ENCODE results near the gene OR6B2. TPM values are rescaled to one million over a fixed set of nuclear protein-coding genes. Genes with fewer than 3 reads are reported as not detected.

The OR6B2 gene
- total RNA-seq, 8 experiments from 2014 or later = 0.18 to 0.56 (median 0.32) TPM; not detected in 4

- Histone ChIP-seq H3K4me1 (replicated peaks in 1 of 2) (no peaks in the 10 kb centered on the region), H3K27ac (no peak overlapping the region), H3K4me3 (no peak overlapping the region)
- peak in 1 of 8 experiments; percentile 32 for ATAC-seq (replicated peaks in 6 of 8)
- in situ Hi-C loops (cut with MboI; ENCODE audit: low pct_unique_long_range_greater_than_20kb in 2 of 9, low sequenced_read_pairs in 9 of 9, unreplicated experiment in 9 of 9) = no loop called here
- 0 to 88% (median 48%) methylated on average over 1 to 6 of the region's 14 CpGs; no CpG with 5 or more reads in 2 of the 10 experiments for WGBS, 10 experiments
These were observed 2.4 kb upstream of the OR6B2 start for GRCh38 chr2:240032406-240033329.

- peak overlapping the region; percentile 48 to 95 (median 67) for H3K4me3 ChIP-seq
- peak; percentile 15 to 27 (median 22) for ATAC-seq (replicated peaks in 6 of 8)
- in situ Hi-C loops (cut with MboI; ENCODE audit: low pct_unique_long_range_greater_than_20kb in 2 of 9, low sequenced_read_pairs in 9 of 9, unreplicated experiment in 9 of 9) = no loop called here
- WGBS, 10 experiments = 0 to 4% (median 0%) methylated on average over 1 to 5 of the region's 22 CpGs; no CpG with 5 or more reads in 3 of the 10 experiments
- H3K27ac ChIP-seq = peak overlapping the region; percentile 91 to 92
- peaks cover 8 to 11% of the 10 kb centered on the region in 2 donors for H3K4me1 ChIP-seq (replicated peaks in 1 of 2)
These were observed 5.5 kb downstream of the OR6B2 start for GRCh38 chr2:240024766-240025165.

- peaks cover 8 to 11% of the 10 kb centered on the region in 2 donors for H3K4me1 ChIP-seq (replicated peaks in 1 of 2)
- no peak overlapping the region for H3K27ac ChIP-seq
- WGBS, 10 experiments = 51 to 99% (median 70%) methylated on average over 4 to 9 of the region's 9 CpGs
- in situ Hi-C loops (cut with MboI; ENCODE audit: low pct_unique_long_range_greater_than_20kb in 2 of 9, low sequenced_read_pairs in 9 of 9, unreplicated experiment in 9 of 9) = no loop called here
- ATAC-seq (replicated peaks in 6 of 8) = no peak
- peak overlapping the region in 4 of 5 donors; percentile 48 to 95 (median 78) for H3K4me3 ChIP-seq
These were observed 6.4 kb downstream of the OR6B2 start for GRCh38 chr2:240023792-240024191.

GRCh38 chr2:240021488-240022104, 8.6 kb downstream of the OR6B2 start:
- peak in 6 of 8 experiments; percentile 12 to 33 (median 16) for ATAC-seq (replicated peaks in 6 of 8)
- Histone ChIP-seq H3K27ac (no peak overlapping the region), H3K4me1 (replicated peaks in 1 of 2) (peaks cover 8 to 11% of the 10 kb centered on the region in 2 donors), H3K4me3 (no peak overlapping the region)
- 14 to 100% (median 45%) methylated on average over 1 to 7 of the region's 9 CpGs for WGBS, 10 experiments
- in situ Hi-C loops (cut with MboI; ENCODE audit: low pct_unique_long_range_greater_than_20kb in 2 of 9, low sequenced_read_pairs in 9 of 9, unreplicated experiment in 9 of 9) = no loop called here

- WGBS, 10 experiments = 83 to 100% (median 94%) methylated on average over 1 to 11 of the region's 11 CpGs; no CpG with 5 or more reads in 3 of the 10 experiments
These were observed 12.0 kb downstream of the OR6B2 start for GRCh38 chr2:240018071-240018750.

GRCh38 chr2:240014327-240014726, 15.9 kb downstream of the OR6B2 start:
- in situ Hi-C loops (cut with MboI; ENCODE audit: low pct_unique_long_range_greater_than_20kb in 2 of 9, low sequenced_read_pairs in 9 of 9, unreplicated experiment in 9 of 9) = no loop called here
- Histone ChIP-seq H3K4me3 (no peak overlapping the region), H3K4me1 (replicated peaks in 1 of 2) (no peaks in the 10 kb centered on the region), H3K27ac (no peak overlapping the region)
- 80 to 100% (median 100%) methylated on average over 1 to 5 of the region's 9 CpGs; no CpG with 5 or more reads in 2 of the 10 experiments for WGBS, 10 experiments
- no peak for ATAC-seq (replicated peaks in 6 of 8)

More at GRCh38 chr2:240018071-240018750, 12.0 kb downstream of the OR6B2 start:
- Histone ChIP-seq H3K27ac (no peak overlapping the region), H3K4me3 (no peak overlapping the region), H3K4me1 (replicated peaks in 1 of 2) (peaks cover 0 to under 1% of the 10 kb centered on the region in 2 donors)
- in situ Hi-C loops (cut with MboI; ENCODE audit: low pct_unique_long_range_greater_than_20kb in 2 of 9, low sequenced_read_pairs in 9 of 9, unreplicated experiment in 9 of 9) = no loop called here
- ATAC-seq (replicated peaks in 6 of 8) = no peak

- H3K27ac ChIP-seq = no peak overlapping the region
- in situ Hi-C loops (cut with MboI; ENCODE audit: low pct_unique_long_range_greater_than_20kb in 2 of 9, low sequenced_read_pairs in 9 of 9, unreplicated experiment in 9 of 9) = no loop called here
- 80 to 100% (median 100%) methylated on average over 1 of the region's 1 CpG; no CpG with 5 or more reads in 3 of the 10 experiments for WGBS, 10 experiments
- no peaks in the 10 kb centered on the region for H3K4me1 ChIP-seq (replicated peaks in 1 of 2)
- H3K4me3 ChIP-seq = no peak overlapping the region
- peak in 3 of 8 experiments; percentile 33 to 57 (median 43) for ATAC-seq (replicated peaks in 6 of 8)
These were observed 16.9 kb downstream of the OR6B2 start for GRCh38 chr2:240013343-240013742.

- in situ Hi-C loops (cut with MboI; ENCODE audit: low pct_unique_long_range_greater_than_20kb in 2 of 9, low sequenced_read_pairs in 9 of 9, unreplicated experiment in 9 of 9) = no loop called here
- ATAC-seq (replicated peaks in 6 of 8) = no peak
- 82 to 100% (median 90%) methylated on average over 2 to 6 of the region's 7 CpGs; no CpG with 5 or more reads in 2 of the 10 experiments for WGBS, 10 experiments
- peaks cover 3 to 4% of the 10 kb centered on the region in 2 donors for H3K4me1 ChIP-seq (replicated peaks in 1 of 2)
- no peak overlapping the region for H3K27ac ChIP-seq
- no peak overlapping the region for H3K4me3 ChIP-seq
These were observed 27.2 kb downstream of the OR6B2 start for GRCh38 chr2:240002983-240003382.

- in situ Hi-C loops (cut with MboI; ENCODE audit: low pct_unique_long_range_greater_than_20kb in 2 of 9, low sequenced_read_pairs in 9 of 9, unreplicated experiment in 9 of 9) = no loop called here
- WGBS, 10 experiments = 90 to 100% (median 100%) methylated on average over 2 to 6 of the region's 11 CpGs; no CpG with 5 or more reads in 2 of the 10 experiments
- ATAC-seq (replicated peaks in 6 of 8) = no peak
- Histone ChIP-seq H3K4me3 (no peak overlapping the region), H3K27ac (no peak overlapping the region), H3K4me1 (replicated peaks in 1 of 2) (peaks cover 6 to 10% of the 10 kb centered on the region in 2 donors)
These were observed 29.6 kb downstream of the OR6B2 start for GRCh38 chr2:240000671-240001070.

- WGBS, 10 experiments = 50 to 88% (median 66%) methylated on average over 2 to 8 of the region's 9 CpGs
- ATAC-seq (replicated peaks in 6 of 8) = peak in 1 of 8 experiments; percentile 32
- in situ Hi-C loops (cut with MboI; ENCODE audit: low pct_unique_long_range_greater_than_20kb in 2 of 9, low sequenced_read_pairs in 9 of 9, unreplicated experiment in 9 of 9) = loop anchor here in 1 of 9 experiments (25.0 kb wide), 1 partner anchor 861 kb away; no protein-coding TSS in a partner anchor
- Histone ChIP-seq H3K27ac (peak overlapping the region in 1 of 2 donors; percentile 2), H3K4me1 (replicated peaks in 1 of 2) (peaks cover 6 to 10% of the 10 kb centered on the region in 2 donors), H3K4me3 (no peak overlapping the region)
These were observed 32.4 kb downstream of the OR6B2 start for GRCh38 chr2:239997686-239998409.

- in situ Hi-C loops (cut with MboI; ENCODE audit: low pct_unique_long_range_greater_than_20kb in 2 of 9, low sequenced_read_pairs in 9 of 9, unreplicated experiment in 9 of 9) = loop anchor here in 1 of 9 experiments (25.0 kb wide), 1 partner anchor 857 kb away; no protein-coding TSS in a partner anchor
- no peak for ATAC-seq (replicated peaks in 6 of 8)
- Histone ChIP-seq H3K27ac (no peak overlapping the region), H3K4me1 (replicated peaks in 1 of 2) (peaks cover 6 to 25% of the 10 kb centered on the region in 2 donors), H3K4me3 (no peak overlapping the region)
- WGBS, 10 experiments = 87 to 100% (median 93%) methylated on average over 1 to 4 of the region's 6 CpGs; no CpG with 5 or more reads in 6 of the 10 experiments
These were observed 36.1 kb downstream of the OR6B2 start for GRCh38 chr2:239994086-239994485.

GRCh38 chr2:239993291-239993690, 36.9 kb downstream of the OR6B2 start:
- in situ Hi-C loops (cut with MboI; ENCODE audit: low pct_unique_long_range_greater_than_20kb in 2 of 9, low sequenced_read_pairs in 9 of 9, unreplicated experiment in 9 of 9) = loop anchor here in 1 of 9 experiments (25.0 kb wide), 1 partner anchor 856 kb away; no protein-coding TSS in a partner anchor
- ATAC-seq (replicated peaks in 6 of 8) = no peak
- 86 to 100% (median 100%) methylated on average over 1 to 2 of the region's 2 CpGs; no CpG with 5 or more reads in 4 of the 10 experiments for WGBS, 10 experiments
- Histone ChIP-seq H3K4me3 (no peak overlapping the region), H3K27ac (no peak overlapping the region), H3K4me1 (replicated peaks in 1 of 2) (peaks cover 5 to 22% of the 10 kb centered on the region in 2 donors)

Data from motor neuron (in vitro differentiated cells).